ENCODE measurements around the gene FAM174C. TPM values are rescaled to one million over a fixed set of nuclear protein-coding genes. Genes with fewer than 3 reads are reported as not detected.

The FAM174C gene
- total and polyA plus RNA-seq, 2 of the 8 experiments (the other 6 are each of a cell fraction or from before 2014, with no cell fraction given): 44.5 to 125 TPM

GRCh38 chr19:1274081-1274851 lies 1.1 kb upstream of the FAM174C start:
- peaks cover 4 to 26% (median 22%) of the 10 kb centered on the region in 4 experiments; a peak in 6 of 7 replicates for H3K4me1 ChIP-seq (replicated peaks in 1 of 4; ENCODE audit: control insufficient read depth in 3 of 4, insufficient read depth in 4 of 4, low read length in 3 of 4)
- H3K79me2 ChIP-seq (ENCODE audit: control insufficient read depth in 1 of 2, insufficient read depth in 2 of 2, low read length in 2 of 2): peaks cover 5 to 38% of the 10 kb centered on the region in 2 experiments
- peak overlapping the region; percentile 53 for H4K91ac ChIP-seq (replicated peaks; ENCODE audit: insufficient read length, low read length)
- no peak overlapping the region for H2BK15ac ChIP-seq (ENCODE audit: low read length)
- WGBS, 2 experiments (ENCODE audit: extremely low coverage in 1 of 2, insufficient coverage in 1 of 2, insufficient read length in 1 of 2, insufficient replicate concordance in 2 of 2, low coverage in 1 of 2, low lambda C conversion rate in 2 of 2, missing lambda C conversion rate in 1 of 2): 86% methylated on average over 30 of the region's 46 CpGs; no CpG with 5 or more reads in 1 of the 2 experiments
- no peak overlapping the region for H2AK5ac ChIP-seq (ENCODE audit: low read depth, low read length)
- peak overlapping the region; percentile 60; the same call in 1 of the 2 replicates for H2BK5ac ChIP-seq (ENCODE audit: low read depth, low read length)
- H3K4ac ChIP-seq (replicated peaks; ENCODE audit: insufficient read length, low read depth, low read length): peak overlapping the region; percentile 33
- no peak for DNase-seq (ENCODE audit: low read depth in 1 of 2, low spot score in 2 of 2)
- H4K8ac ChIP-seq (ENCODE audit: extremely low read depth, insufficient read depth, low read length): peak overlapping the region; percentile 88; the same call in 1 of the 2 replicates
- H3K56ac ChIP-seq (replicated peaks; ENCODE audit: insufficient read length, low read depth, low read length): no peak overlapping the region
- no peak overlapping the region for H3K18ac ChIP-seq (ENCODE audit: extremely low read depth, low read length)
- H3K23ac ChIP-seq (ENCODE audit: insufficient read length): no peak overlapping the region
- H2BK20ac ChIP-seq (ENCODE audit: low read length): no peak overlapping the region
- no peak overlapping the region for H2BK120ac ChIP-seq (replicated peaks; ENCODE audit: low read depth, low read length)
- no peak overlapping the region for H3K14ac ChIP-seq (ENCODE audit: insufficient read length)
- peaks cover 22% of the 10 kb centered on the region for H3K79me1 ChIP-seq (ENCODE audit: low read depth, low read length)
- peaks cover 33 to 47% (median 43%) of the 10 kb centered on the region in 4 experiments for H3K36me3 ChIP-seq (ENCODE audit: control insufficient read depth in 2 of 4, insufficient read depth in 4 of 4, low read length in 3 of 4)
- no peak overlapping the region for H4K5ac ChIP-seq (ENCODE audit: insufficient read length, low read depth, low read length)
- H3K27ac ChIP-seq (ENCODE audit: low read depth, low read length): peak overlapping the region; percentile 75; the same call in 1 of the 2 replicates
- H3K23me2 ChIP-seq (ENCODE audit: low read depth, low read length): peaks cover 18% of the 10 kb centered on the region; the same call in 1 of the 2 replicates
- H4K20me1 ChIP-seq (replicated peaks in 1 of 2; ENCODE audit: control insufficient read depth in 1 of 2, insufficient read depth in 2 of 2, low read length in 2 of 2): peaks cover 7 to 28% of the 10 kb centered on the region in 2 experiments
- H3K9ac ChIP-seq (replicated peaks in 1 of 4; ENCODE audit: extremely low read depth in 1 of 4, low read depth in 3 of 4, low read length in 3 of 4): peak overlapping the region in 2 of 4 experiments; percentile 69 to 99; a peak in 5 of 7 replicates
- no peak overlapping the region for H2BK12ac ChIP-seq (ENCODE audit: low read depth, low read length)
- peak overlapping the region; percentile 80 to 90 for H3K4me2 ChIP-seq (ENCODE audit: insufficient read depth in 1 of 2, low read depth in 2 of 2, low read length in 2 of 2)
- H3K27me3 ChIP-seq (replicated peaks in 1 of 4; ENCODE audit: control insufficient read depth in 3 of 4, extremely low read depth in 1 of 4, insufficient read depth in 3 of 4, low read length in 3 of 4): no peaks in the 10 kb centered on the region
- ChIA-PET POLR2A (ENCODE audit: partially characterized antibody) (interaction anchor here (0.7 to 11.4 kb wide), 24 partner anchors 9 to 277 kb away, joined by 3 to 331 read pairs (median 4); partner anchors contain the start of genes ATP5F1D, CBARP and CIRBP), CTCF (ENCODE audit: partially characterized antibody) (interaction anchor here (1.3 to 3.1 kb wide), 3 partner anchors 13 to 30 kb away, joined by 5 to 29 read pairs (median 9); no protein-coding TSS in a partner anchor)
- no peak for FAIRE-seq
- TF ChIP-seq RBBP5 (IDR thresholded peaks at IDR 0.05; ENCODE audit: borderline replicate concordance, low read depth, low read length) (0 out of 2 replicates have a peak, but pooled peaks have one; percentile 10), RAD21 (IDR thresholded peaks at IDR 0.05 in 1 of 2, conservative IDR thresholded peaks at IDR 0.05 in 1 of 2; ENCODE audit: low read depth in 2 of 2, low read length in 2 of 2) (no peak)
- H2AFZ ChIP-seq (ENCODE audit: low read length): no peak overlapping the region
- no peaks in the 10 kb centered on the region for H3K9me3 ChIP-seq (ENCODE audit: insufficient read depth in 2 of 2, low read depth in 1 of 2, low read length in 1 of 2)
- H3K4me3 ChIP-seq (ENCODE audit: extremely low read depth in 1 of 4, insufficient read depth in 2 of 4, low read depth in 3 of 4, low read length in 4 of 4): peak overlapping the region; percentile 77 to 82 (median 78); a peak in 7 of 8 replicates

All from H1 (cell line).